Hindlimb muscle (tissue), 1 donor: Measurements from ENCODE around the gene TAS2R10. TPM values are rescaled to one million over a fixed set of nuclear protein-coding genes. Genes with fewer than 3 reads are reported as not detected.

ENCODE experiments used
- polyA plus RNA-seq: library from polyadenylated mRNA; unstranded; fragments of 120-200 nt; gene quantifications from one replicate; pipeline ENCODE4 v1.2.1, GENCODE V29; 2013; ENCODE audit not compliant: insufficient read length

The TAS2R10 gene
- polyA plus RNA-seq, 1 donor = 0.50 TPM

Other genes with a start within 250 kb of the TAS2R10 start
- gene MAGOHB, start 212.7 kb downstream of the TAS2R10 start, polyA plus RNA-seq = 16.5 TPM
- not detected for gene STYK1, start 152.3 kb downstream of the TAS2R10 start, polyA plus RNA-seq
- gene YBX3, start 103.0 kb downstream of the TAS2R10 start, polyA plus RNA-seq = 1,103 TPM
- not detected for gene TAS2R7, start 23.7 kb downstream of the TAS2R10 start, polyA plus RNA-seq
- gene TAS2R8, start 19.1 kb downstream of the TAS2R10 start, polyA plus RNA-seq = not detected
- gene TAS2R9, start 16.2 kb downstream of the TAS2R10 start, polyA plus RNA-seq = not detected
- gene PRR4, start 23.1 kb upstream of the TAS2R10 start, polyA plus RNA-seq = 4.1 TPM
- 8.8 TPM for gene PRH1, start 57.9 kb upstream of the TAS2R10 start, polyA plus RNA-seq
- not detected for gene TAS2R13, start 83.2 kb upstream of the TAS2R10 start, polyA plus RNA-seq
- not detected for gene PRH2, start 102.9 kb upstream of the TAS2R10 start, polyA plus RNA-seq
- 2.5 TPM for gene TAS2R14, start 112.9 kb upstream of the TAS2R10 start, polyA plus RNA-seq
- gene TAS2R50, start 160.6 kb upstream of the TAS2R10 start, polyA plus RNA-seq = not detected
- gene TAS2R20, start 171.9 kb upstream of the TAS2R10 start, polyA plus RNA-seq = 1.3 TPM
- gene TAS2R19, start 196.3 kb upstream of the TAS2R10 start, polyA plus RNA-seq = 1.3 TPM
- 0.90 TPM for gene TAS2R31, start 205.0 kb upstream of the TAS2R10 start, polyA plus RNA-seq
- not detected for gene TAS2R46, start 235.9 kb upstream of the TAS2R10 start, polyA plus RNA-seq